HG02763 (cell line): Measurements from ENCODE around the gene MSMO1.
"Not testable (repeated sequence)": the region's sequence is repeated elsewhere in the genome, so short reads cannot be mapped to it uniquely, and the experiment has no call there.

Source experiments
- ATAC-seq: cut with Tn5 transposase; IDR thresholded peaks from one replicate; pipeline ENCODE4 v1.9.1; 2021; ENCODE audit warnings: mild to moderate bottlenecking, moderate library complexity; ENCODE audit not compliant: unreplicated experiment

MSMO1 gene

DNA sequence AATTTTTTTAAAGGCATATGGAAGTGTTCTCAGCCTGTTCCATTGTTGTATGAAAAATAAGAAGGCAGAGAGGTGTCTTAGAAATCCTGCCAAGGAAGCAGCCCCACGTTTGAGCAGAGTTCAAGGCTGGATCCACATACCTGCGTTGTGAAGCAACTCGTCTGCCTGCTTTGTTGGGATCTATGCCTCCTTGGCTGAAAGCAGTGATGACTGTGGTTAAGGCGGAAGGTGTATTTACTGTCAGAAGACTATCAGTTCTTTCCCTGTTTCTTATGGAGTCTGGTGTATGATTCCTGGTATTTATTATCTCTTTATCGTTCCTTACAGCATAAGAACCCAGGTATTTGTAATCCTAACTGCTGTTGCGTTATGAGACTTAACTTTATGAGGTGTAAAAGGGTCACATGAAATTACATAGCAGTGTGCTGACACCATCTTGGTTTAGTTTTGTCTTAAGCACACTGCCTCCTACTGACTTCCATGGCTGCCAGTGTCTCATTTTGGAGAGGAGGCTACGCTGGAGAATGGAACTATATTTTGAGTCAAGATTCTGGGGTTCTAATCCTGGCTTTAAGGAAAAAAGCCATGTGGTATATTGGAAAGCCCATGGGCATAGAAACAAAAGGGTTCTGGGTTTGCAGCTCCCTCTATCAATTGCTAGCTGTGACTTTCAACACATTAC lies 3.1 kb upstream of the MSMO1 start:
- no peak for ATAC-seq

DNA sequence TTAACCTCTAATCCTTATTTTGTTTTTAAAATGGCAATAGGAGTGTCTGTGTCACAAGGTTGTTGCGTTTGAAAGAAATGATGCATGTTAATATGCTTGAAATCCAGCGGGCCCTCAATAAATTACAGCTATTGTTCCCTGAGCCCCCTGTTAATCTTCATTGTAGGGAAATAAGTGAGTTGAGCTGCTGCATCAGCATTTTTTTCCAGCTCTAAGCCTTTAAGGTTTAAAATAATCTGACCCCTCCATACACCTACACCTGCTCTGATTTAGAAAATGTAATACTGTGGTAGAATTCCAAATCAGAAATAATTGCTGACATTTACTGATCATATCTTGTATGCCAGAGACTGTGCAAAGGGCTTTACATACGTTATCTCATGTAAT lies 2.6 kb upstream of the MSMO1 start:
- ATAC-seq, result no peak

DNA sequence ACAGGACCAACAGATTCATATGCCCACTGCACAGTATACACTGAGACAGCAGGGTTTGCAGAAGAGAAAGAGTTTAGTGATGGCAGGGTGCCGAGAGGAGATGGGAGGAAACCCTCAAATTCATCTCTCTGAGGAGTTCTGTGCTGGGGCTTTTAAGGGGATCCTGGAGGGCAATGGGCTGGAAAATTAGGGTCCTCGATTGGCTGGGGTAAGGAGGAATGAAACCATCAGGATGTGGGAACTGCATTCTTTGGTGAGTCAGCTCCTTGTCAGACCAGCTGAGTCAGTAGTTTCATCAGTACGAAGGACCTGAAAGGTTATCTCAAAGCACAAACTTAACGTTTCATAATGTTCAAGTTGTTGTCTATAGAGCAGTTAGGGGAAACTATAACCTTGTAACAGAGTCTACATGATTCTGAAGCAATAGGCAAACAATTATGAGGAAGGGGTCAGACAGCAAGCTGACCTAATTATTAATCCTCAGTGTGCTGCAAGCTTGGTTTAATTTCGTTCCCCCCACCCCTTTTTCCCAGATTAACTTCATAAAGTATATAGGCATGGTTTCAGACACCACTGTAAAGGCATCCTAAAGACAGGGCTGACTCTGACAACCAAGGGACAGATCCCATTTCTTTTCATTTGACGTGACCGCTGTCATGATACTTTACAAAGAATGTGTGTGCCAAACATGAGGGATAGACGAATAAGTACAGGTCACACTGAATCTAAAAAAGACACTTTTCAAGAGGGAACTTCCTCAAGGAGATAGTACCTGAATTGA lies 1.5 kb upstream of the MSMO1 start:
- no peak for ATAC-seq

DNA sequence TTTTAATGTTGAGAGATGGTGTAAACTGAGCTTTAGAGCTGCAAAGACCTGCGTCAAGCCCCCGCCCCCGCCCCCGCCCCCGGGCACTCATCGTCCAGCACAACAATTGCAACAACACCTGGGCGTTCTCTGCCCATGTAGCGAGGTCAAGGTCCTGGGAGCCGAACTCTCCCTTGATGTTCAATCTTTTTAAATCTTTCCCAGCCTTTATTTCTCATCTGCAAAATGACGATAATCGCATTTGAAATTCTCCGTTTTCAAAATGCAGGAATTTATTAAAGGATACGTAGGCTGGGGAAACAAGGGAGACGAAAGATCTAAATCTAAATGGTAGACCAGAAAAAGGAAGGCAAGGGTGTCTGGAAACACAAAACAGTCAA lies 648 bp upstream of the MSMO1 start:
- ATAC-seq, result no peak

DNA sequence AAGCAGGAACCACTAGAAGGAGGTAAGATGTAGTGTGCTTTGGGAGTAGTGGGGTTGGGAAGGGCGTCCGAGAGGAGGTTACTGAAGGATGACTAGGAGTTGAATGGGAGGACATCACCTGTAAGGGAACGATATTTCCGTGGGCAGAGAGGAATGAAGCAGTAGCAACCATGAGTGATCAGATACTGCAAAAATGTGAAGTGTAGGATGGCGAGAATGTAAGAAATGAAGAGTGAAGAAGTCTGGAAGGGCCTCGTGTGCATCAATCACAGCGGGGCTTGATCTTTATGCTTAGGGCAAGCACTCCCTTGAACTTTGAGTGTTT lies 594 bp downstream of the MSMO1 start:
- no peak for ATAC-seq

DNA sequence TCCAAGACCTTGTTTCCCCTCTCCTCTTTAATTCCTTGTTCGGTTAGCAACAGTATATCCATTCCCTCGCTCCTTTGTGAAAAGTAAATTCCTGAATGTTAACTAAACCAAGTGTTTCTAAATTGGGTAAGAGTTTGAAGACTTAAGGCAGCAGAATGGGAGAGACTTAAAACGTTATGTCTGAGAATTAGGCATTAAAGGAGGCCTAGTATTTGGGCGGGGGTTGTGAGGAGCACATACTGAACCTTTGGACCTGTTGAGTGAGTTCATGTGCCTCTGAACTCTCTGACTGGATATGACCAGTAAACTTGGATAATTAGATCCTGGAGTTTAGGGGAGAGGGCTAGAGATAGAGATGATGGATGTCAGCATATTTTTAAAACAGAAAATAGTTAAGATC lies 1.2 kb downstream of the MSMO1 start:
- ATAC-seq, result no peak

DNA sequence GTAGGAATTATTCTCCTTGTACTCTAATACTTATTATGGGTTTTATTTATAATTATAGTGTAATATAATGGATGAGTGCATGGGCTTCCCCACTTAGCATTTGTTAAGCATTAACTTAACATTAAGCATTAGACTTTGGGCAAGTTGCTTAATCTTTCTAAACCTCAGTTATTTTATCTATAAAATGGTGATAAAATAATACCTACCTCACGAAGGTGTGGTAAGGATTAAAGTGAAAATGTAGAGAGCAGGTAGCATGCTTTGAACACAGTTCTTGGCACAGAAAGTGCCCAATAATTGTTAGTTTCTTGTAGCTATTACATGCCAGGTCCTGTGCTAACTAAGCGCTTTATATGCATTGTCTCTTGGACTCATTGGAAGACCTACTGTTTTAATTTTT lies 2.6 kb downstream of the MSMO1 start:
- ATAC-seq, result no peak

DNA sequence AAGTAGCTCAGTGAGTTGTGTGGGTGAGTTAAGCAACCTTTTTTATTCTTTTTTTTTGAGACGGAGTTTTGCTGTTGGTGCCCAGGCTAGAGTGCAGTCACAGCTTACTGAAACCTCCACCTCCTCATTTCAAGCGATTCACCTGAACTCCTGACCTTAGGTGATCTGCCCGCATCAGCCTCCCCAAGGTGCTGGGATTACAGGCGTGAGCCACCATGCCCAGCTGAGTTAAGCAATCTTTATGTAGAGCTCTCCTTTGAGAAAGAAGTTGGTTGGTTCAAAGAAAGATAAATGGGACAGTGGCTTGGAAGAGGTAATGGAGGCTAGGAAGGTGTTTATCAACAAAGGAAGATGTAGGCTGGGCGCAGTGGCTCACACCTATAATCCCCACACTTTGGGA lies 3.2 kb downstream of the MSMO1 start:
- ATAC-seq, result no peak

DNA sequence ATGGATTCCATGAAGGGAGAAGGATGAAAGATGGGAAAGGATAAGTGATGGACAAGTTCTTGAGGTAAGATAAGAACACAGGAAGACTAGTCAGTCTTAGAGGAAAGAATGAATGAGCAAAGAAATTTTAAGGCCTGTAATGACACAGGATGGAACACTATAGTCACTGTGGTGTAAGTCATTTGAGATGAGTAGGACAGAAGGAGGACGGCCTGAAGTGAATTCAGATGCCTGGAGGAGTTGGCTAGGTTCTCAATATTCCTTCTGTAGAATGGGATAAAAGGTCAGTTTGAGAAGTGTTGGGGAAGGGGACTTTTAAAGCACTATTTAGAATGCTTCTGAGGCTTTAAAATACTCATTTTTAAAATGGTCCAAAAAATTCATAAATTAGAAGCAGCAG lies 3.9 kb downstream of the MSMO1 start:
- no peak for ATAC-seq

DNA sequence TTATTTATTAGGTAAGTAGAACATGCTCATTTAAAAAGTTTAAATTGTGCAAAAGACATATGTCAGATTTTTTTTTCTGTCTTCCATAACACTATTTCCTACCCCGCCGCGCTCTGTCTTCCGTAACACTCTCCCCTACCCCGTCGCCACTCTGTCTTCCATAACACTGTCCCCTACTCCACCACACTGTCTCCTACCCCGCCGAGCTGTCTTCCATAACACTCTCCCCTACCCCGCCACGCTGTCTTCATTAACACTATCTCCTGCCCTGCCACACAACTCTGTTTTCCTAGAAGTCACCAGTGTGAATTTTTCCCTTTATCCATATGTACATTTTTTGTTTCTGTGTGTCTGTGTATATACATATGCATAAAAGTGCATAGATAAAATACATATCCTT lies 4.4 kb downstream of the MSMO1 start:
- ATAC-seq, result no peak

DNA sequence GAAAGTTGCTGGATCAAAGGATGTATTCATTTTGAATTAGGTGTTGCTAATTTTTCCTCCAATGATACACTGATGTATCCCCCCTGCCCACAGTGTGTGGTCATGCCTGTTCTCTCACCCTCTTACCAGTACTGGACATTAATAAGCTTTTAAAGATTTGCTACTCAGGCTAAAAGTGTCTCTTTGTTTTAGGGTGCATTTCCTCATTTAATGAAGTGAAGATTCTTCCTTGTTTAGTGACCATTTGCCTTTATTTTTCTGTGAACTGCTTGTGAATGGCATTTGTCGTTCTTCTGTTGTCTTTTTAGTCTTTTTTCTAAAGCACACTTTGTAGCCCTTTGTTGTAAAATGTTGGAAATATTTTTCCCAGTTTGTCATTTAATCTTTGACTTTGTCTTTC lies 5.0 kb downstream of the MSMO1 start:
- no peak for ATAC-seq

DNA sequence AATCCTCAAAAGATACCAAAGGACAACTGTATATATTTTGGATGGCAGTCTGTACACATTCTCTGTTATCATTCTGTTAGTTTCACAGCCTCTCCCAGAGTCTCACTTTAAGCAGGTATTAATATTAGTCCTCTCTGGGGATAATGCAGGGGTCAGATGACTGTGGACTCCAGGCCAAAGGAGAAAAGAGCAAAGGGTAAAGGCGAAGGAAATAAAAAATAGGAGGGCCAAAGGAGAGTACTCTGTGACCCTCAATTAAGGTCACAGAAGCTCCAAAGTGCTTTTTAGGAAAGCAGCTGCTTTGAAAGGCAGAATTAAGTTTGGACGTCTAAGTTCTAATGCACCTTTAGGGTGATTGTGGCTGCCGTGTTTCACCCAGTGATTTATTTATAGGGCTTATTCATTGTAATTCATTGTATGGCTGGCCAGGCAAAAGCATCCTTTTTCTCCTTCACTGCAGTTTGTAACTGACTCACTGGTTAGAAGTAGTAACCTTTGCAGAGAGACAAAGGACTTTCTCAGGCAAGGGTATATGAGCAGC lies 7.8 kb downstream of the MSMO1 start:
- ATAC-seq, result no peak

DNA sequence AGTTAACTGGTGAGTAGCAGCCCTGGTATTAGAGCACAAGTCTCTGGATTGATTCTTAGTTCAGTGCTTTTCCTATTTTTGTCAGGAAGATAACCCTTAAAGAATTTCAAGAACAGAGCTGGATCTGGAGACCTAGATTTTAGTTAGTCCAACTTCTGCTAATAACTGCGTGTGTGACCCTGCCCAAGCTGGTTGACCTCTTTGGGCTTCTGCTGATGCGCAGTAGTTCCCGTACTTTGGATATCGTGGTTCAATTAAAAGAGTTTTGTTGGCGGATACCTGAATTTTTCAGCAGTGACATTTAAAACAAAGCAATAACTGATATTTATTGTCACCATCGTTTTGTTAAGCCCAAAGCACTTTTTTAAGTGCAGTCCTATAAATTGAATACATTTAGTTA lies 9.3 kb downstream of the MSMO1 start:
- ATAC-seq, result no peak

DNA sequence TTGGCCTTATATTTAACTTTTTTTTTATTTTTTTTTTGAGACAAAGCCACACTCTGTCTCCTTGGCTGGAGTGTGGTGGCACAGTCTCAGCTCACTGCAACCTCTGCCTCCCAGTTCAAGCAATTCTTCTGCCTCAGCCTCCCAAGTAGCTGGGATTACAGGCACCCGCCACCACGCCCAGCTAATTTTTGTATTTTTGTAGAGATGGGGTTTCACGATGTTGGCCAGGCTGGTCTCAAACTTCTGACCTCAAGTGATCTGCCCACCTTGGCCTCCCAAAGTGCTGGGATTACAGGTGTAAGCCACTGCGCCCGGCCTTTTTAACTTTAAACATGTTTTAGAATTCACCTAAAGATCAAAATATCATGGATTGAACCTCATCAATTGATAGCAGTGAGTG lies 14.9 kb downstream of the MSMO1 start:
- not testable (repeated sequence) for ATAC-seq

DNA sequence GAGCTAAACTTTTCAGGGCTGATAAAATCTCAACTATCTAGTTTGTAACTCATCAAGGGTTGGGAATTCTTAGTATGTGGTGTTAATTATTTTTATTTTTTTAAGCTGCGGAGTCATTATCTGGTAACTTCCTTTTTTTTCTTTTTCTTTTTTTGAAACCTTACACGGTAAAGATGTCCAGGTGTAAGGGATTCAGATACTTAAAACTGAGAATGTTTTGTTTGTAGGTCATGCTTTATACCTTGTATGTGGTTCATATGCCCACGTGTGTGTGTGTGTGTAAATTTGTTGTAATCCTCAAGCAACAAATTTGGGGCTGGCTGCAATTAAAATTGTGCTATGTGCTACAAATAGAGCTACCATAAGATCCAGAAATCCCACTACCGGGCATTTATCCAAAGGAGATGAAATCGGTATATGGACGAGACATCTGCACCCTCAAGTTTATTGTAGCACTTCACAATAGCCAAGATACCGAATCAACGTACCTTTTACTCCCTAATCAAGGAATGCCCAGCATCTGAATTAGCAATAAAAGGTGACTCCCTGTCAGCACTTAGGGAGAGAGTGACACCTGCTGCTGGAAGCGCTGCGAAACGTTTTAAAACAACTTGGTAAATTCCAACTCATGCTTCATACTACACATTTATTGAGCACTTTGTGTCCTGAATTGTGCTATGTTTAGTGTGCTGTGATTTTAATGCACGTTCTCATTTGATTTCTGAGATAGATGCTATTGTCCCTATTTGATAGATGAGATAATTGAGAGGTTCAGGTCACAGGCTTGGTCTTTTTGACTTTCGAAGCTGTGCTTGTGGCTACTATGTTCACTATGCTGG lies 16.1 kb downstream of the MSMO1 start:
- no peak for ATAC-seq

DNA sequence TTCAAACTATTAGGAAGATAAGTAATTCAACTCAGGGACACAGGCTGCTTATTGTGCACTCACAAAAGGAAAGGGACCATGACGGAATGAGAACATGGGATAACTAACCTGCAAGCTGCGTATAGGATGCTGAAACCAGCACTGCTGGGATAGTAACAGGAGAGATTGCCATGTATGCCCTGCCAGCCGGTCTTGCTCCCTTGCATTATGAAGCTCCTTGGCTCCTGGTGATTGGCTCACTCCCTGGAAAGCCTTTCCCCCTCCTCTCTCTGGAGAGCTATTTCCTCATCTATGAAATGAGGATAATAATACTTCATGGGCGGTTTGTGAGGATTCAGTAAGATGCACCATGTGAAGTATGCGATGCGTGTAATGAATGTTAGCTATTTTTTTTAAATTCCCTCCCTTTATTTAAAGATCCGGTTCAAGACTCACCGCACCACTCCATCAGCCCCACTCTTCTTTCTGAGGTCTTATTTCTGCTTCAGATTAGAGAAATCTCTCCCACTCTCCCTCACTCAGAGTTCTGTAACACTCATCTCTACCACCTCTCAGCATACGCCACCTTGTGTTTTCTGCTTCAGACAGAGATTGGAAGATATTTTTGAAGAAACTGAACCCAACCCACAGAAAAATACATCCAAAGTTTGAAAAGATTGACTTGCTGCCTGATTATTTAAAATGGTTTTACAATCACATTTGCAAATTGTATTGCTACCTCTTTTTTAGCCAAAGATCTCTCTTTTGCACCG lies 18.4 kb downstream of the MSMO1 start:
- ATAC-seq, result no peak

DNA sequence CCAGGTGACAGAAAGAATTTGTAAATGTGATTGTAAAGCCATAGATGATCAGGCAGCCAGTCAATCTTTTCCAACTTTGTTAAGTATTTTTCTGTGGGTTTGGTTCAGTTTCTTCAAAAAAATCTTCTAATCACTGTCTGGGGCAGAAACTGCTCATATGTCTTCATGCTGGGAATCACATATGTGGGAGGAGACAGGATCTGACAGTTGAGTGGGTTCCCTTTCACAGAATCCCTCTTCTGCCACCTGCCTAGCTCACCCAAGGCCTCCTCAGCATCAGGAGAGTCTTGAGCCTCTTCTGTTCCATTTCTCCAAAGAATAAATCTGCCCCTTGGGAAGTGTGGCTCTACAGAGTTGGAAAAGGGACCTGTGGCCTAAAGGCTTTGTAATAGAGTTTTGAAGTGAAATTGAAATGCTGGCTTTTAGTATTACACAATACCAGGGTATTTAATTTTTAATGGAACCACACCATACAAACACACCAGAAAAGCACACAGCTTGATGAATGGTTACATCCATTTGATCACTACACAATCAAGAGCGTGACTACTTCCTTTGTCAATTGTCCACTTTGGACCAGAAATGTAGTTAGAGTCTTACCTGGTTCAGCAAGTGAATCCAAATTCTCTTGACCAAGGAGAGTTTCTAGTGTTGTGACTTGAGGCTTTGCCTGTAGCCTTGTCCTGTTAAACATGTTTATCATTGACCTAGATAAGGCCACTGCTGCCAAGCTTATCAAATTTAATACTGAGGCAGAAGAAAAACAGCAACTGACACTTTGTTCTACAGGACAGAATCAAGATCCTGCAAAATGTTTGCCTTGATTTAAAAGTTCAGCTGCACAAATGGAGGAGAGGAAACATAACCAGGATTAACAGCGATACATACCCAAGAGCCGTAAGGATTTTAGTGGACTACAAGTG lies 20.4 kb downstream of the MSMO1 start:
- no peak for ATAC-seq

DNA sequence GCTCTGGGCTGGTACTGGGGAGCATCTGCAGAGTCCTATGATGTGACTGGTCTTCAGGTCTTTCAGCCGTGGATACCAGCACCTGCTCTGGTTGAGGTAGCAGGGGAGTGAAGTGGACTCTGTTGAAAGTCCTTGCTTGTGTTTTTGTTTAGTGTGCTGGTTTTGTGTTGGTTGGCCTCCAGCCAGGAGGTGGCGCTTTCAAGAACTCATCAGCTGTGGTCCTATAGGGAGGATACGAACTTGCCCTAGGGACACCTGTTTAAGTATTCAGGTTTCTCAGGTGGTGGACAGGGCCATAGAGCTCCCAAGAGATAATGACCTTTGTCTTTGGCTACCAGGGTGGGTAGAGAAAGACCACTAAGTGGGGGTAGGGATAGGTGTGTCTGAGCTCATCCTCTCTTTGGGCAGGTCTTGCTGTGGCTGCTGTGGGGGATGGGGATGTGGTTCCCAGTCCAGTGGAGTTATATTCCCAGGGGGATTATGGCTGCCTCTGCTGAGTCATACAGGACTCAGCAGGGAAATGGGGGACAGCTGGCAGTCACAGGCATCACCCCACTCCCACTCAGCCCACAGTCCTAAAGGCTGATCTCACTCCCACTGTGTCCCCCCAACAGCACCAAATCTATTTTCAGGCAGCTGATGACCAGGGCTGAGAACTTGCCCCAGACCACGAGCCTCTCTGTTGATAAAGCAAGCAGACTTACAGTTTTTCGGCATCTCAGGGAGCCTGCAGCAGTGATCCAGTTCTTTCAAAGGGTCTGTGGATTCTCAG lies 24.1 kb downstream of the MSMO1 start:
- ATAC-seq, result no peak

DNA sequence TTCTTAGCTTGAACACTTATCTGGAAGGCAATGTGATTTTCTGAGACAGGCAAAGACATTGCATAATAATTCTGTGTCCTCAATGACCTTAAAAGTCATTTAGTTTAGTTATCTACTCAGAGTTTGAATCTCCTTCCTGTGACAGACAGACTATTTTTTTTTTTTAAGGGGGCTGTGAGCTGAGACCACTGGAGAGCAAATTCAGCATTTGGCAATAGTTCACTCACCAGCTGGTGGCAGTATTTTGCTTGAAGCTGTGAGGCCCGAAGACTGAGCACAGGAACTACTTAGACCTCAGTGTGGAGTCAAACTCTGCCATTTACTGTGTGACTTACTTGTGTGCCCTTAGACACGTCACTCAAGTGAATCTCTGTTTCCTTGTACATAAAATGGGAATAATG lies 28.4 kb downstream of the MSMO1 start:
- no peak for ATAC-seq
